ENCODE measurements around the gene SLC35G4. TPM values are rescaled to one million over a fixed set of nuclear protein-coding genes. Genes with fewer than 3 reads are reported as not detected.
"Not testable (repeated sequence)": the region's sequence is repeated elsewhere in the genome, so short reads cannot be mapped to it uniquely, and the experiment has no call there.

SLC35G4 gene
- total RNA-seq, 2 donors from 2014 or later = not detected

GRCh38 chr18:11607906-11608305, 1.5 kb upstream of the SLC35G4 start:
- no peak for DNase-seq (ENCODE audit: low spot score)
- intact Hi-C loops (cut with DNase I) = no loop called here

- intact Hi-C loops (cut with DNase I); DNase-seq (ENCODE audit: low spot score): not testable (repeated sequence)
These were observed 778 bp upstream of the SLC35G4 start for GRCh38 chr18:11608618-11609017.

- DNase-seq (ENCODE audit: low spot score); intact Hi-C loops (cut with DNase I): not testable (repeated sequence)
These were observed 3.7 kb downstream of the SLC35G4 start for GRCh38 chr18:11613073-11613472.

- DNase-seq (ENCODE audit: low spot score); intact Hi-C loops (cut with DNase I): not testable (repeated sequence)
These were observed 4.2 kb downstream of the SLC35G4 start for GRCh38 chr18:11613611-11614010.

GRCh38 chr18:11614042-11614441, 4.6 kb downstream of the SLC35G4 start:
- intact Hi-C loops (cut with DNase I); DNase-seq (ENCODE audit: low spot score): not testable (repeated sequence)

GRCh38 chr18:11614981-11615380, 5.6 kb downstream of the SLC35G4 start:
- intact Hi-C loops (cut with DNase I); DNase-seq (ENCODE audit: low spot score): not testable (repeated sequence)

- DNase-seq (ENCODE audit: low spot score); intact Hi-C loops (cut with DNase I): not testable (repeated sequence)
These were observed 37.9 kb downstream of the SLC35G4 start for GRCh38 chr18:11647310-11647709.

GRCh38 chr18:11647804-11648203, 38.4 kb downstream of the SLC35G4 start:
- intact Hi-C loops (cut with DNase I) = not testable (repeated sequence)

GRCh38 chr18:11649839-11650238, 40.4 kb downstream of the SLC35G4 start:
- intact Hi-C loops (cut with DNase I) = no loop called here

More at GRCh38 chr18:11647804-11648203, 38.4 kb downstream of the SLC35G4 start:
- peak; percentile 75 for DNase-seq (ENCODE audit: low spot score)

GRCh38 chr18:11651899-11652298, 42.5 kb downstream of the SLC35G4 start:
- intact Hi-C loops (cut with DNase I) = no loop called here
- no peak for DNase-seq (ENCODE audit: low spot score)

More at GRCh38 chr18:11649839-11650238, 40.4 kb downstream of the SLC35G4 start:
- no peak for DNase-seq (ENCODE audit: low spot score)

GRCh38 chr18:11653521-11653920, 44.1 kb downstream of the SLC35G4 start:
- intact Hi-C loops (cut with DNase I) = no loop called here
- no peak for DNase-seq (ENCODE audit: low spot score)

- DNase-seq (ENCODE audit: low spot score) = no peak
These were observed 45.6 kb downstream of the SLC35G4 start for GRCh38 chr18:11654736-11655605.

GRCh38 chr18:11655606-11655932, 46.2 kb downstream of the SLC35G4 start:
- DNase-seq (ENCODE audit: low spot score) = no peak
- intact Hi-C loops (cut with DNase I) = no loop called here

More at GRCh38 chr18:11654736-11655605, 45.6 kb downstream of the SLC35G4 start:
- intact Hi-C loops (cut with DNase I) = no loop called here

GRCh38 chr18:11657152-11657551, 47.8 kb downstream of the SLC35G4 start:
- DNase-seq (ENCODE audit: low spot score) = no peak
- intact Hi-C loops (cut with DNase I) = no loop called here

GRCh38 chr18:11657554-11657953, 48.2 kb downstream of the SLC35G4 start:
- no peak for DNase-seq (ENCODE audit: low spot score)
- intact Hi-C loops (cut with DNase I) = no loop called here

GRCh38 chr18:11658019-11658418, 48.6 kb downstream of the SLC35G4 start:
- intact Hi-C loops (cut with DNase I) = no loop called here
- no peak for DNase-seq (ENCODE audit: low spot score)

GRCh38 chr18:11658989-11659388, 49.6 kb downstream of the SLC35G4 start:
- DNase-seq (ENCODE audit: low spot score) = no peak
- intact Hi-C loops (cut with DNase I) = no loop called here
